Large intestine (tissue), 3 donors: ENCODE results near the gene RNF145. TPM values are rescaled to one million over a fixed set of nuclear protein-coding genes. Genes with fewer than 3 reads are reported as not detected.
A peak's percentile ranks its signal among the peaks of the same experiment; 100 is the strongest.

Source experiments
- DNase-seq, 2 donors: peaks; one replicate each; pipeline versions ENCODE4 v3.0.0 to v3.0.0-alpha.2; 2013
- H3K27ac ChIP-seq: one replicate; pipeline ENCODE4 v1.5.1; 2013; ENCODE audit warnings: low read length
- H3K27me3 ChIP-seq: 2 replicates; pipeline ENCODE4 v1.6.1; 2013; ENCODE audit warnings: low read length; ENCODE audit not compliant: control insufficient read depth, insufficient read depth
- H3K36me3 ChIP-seq: 2 replicates; pipeline ENCODE4 v1.6.1; 2013; ENCODE audit warnings: low read length; ENCODE audit not compliant: control insufficient read depth, insufficient read depth
- H3K4me1 ChIP-seq: one replicate; pipeline ENCODE4 v1.6.1; 2013; ENCODE audit warnings: low read length; ENCODE audit not compliant: control insufficient read depth, insufficient read depth
- H3K4me3 ChIP-seq: one replicate; pipeline ENCODE4 v1.5.1; 2013; ENCODE audit warnings: low read length
- H3K9me3 ChIP-seq: one replicate; pipeline ENCODE4 v1.6.1; 2013; ENCODE audit warnings: mild to moderate bottlenecking, low read depth, low read length, moderate library complexity; ENCODE audit not compliant: control insufficient read depth
- WGBS: methylation state at CpG from one replicate; pipeline ENCODE4 v1.1.5; 2013; ENCODE audit warnings: low lambda C conversion rate; ENCODE audit not compliant: insufficient coverage; 5-methylcytosine and 5-hydroxymethylcytosine counted together
- polyA plus RNA-seq: library from polyadenylated mRNA; unstranded; fragments of 120-200 nt; gene quantifications from one replicate; pipeline ENCODE4 v1.2.1, GENCODE V29; 2013

The RNF145 gene
- polyA plus RNA-seq, 1 donor = 52.6 TPM

DNA sequence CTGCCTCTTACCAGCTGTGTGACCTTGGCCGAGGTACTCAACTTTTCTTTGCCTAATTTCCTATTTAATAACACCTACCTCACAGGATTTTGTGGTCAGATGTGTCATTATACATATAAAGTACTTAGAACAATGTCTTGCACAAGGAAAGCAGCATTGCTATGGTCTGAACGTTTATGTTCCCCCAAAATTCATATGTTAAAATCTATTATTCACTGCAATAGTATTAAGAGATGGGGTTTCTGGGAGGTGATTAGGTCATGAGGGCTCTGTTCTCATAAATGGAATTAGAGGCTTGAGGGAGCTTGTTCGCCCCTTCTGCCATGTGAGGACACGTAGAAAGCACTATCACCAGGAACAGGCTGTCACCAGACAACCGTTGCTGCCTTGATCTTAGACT lies 10.9 kb upstream of the RNF145 start:
- no peaks in the 10 kb centered on the region for H3K27me3 ChIP-seq
- H3K4me3 ChIP-seq = no peak overlapping the region
- no peak for DNase-seq
- no peaks in the 10 kb centered on the region for H3K36me3 ChIP-seq
- H3K4me1 ChIP-seq = peaks cover 12% of the 10 kb centered on the region
- no CpG with 5 or more reads among the region's 5 CpGs for WGBS
- no peak overlapping the region for H3K27ac ChIP-seq
- no peaks in the 10 kb centered on the region for H3K9me3 ChIP-seq

DNA sequence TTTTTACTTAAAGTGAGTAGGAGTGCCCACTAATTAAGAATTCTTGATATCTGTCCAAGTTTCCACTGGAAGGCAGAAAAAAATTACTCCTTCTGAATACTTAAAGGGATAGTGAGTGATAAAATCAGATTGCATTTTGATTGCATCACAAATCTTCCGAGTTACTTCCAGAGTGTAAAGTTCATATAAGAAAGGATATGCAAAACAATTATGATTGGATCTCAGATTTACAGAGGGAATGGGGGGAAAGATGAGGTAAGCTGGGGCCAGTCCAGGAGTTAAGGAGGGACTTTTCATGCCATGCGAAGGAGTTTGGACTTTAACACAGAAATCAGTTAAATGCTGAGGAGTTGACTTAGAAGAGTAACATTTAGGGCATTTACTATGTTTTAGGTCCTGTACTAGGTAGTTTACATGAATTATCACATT lies 9.3 kb upstream of the RNF145 start:
- no peak overlapping the region for H3K27ac ChIP-seq
- peak; percentile 42 to 64 for DNase-seq
- WGBS = 40% methylated on average over 1 of the region's 2 CpGs

DNA sequence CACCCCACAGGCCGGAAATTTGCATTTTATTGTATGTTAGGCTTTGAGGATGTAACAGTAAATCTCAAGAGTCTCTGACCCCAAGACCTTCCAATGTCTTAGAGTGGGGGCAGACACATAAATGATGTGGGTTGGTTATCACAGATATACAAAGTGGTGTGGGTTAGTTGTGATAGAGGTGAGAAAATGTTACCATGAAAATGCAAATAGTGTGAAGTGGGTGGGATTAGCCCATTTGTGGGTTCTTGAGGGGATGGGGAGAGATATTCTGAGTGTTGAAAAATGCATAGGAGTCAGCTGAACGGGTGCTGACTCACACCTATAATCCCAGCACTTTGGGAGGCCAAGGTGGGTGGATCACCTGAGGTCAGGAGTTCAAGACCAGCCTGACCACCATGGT lies 7.9 kb upstream of the RNF145 start:
- Histone ChIP-seq H3K27me3 (no peaks in the 10 kb centered on the region), H3K27ac (no peak overlapping the region), H3K4me1 (peaks cover 16% of the 10 kb centered on the region), H3K4me3 (no peak overlapping the region), H3K36me3 (no peaks in the 10 kb centered on the region), H3K9me3 (no peaks in the 10 kb centered on the region)
- no peak for DNase-seq
- no CpG with 5 or more reads among the region's 2 CpGs for WGBS

More for the DNA sequence above, 9.3 kb upstream of the RNF145 start:
- Histone ChIP-seq H3K4me3 (no peak overlapping the region), H3K27me3 (no peaks in the 10 kb centered on the region), H3K4me1 (peaks cover 12% of the 10 kb centered on the region), H3K36me3 (no peaks in the 10 kb centered on the region), H3K9me3 (no peaks in the 10 kb centered on the region)

DNA sequence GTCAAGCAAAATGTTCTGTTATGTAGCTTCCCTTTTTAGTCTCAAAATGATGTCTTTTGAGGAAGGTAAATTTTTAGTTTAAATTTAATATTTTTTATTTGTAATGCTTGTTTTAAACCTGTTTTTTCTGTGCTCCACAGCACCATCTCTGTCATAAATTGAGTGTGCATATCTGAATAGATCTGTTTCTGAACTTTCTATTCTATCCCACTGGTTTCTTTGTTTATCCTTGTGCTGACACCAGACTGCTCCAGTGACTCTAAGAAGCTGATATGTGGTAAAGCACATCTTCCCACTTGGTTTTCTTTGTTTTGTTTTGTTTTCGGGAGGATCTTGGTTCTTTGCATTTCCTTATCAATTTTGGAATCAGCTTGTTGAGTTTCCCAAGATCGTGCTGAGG lies 7.1 kb upstream of the RNF145 start:
- 40% methylated on average over 1 of the region's 2 CpGs for WGBS
- H3K9me3 ChIP-seq = no peaks in the 10 kb centered on the region
- DNase-seq = no peak
- H3K4me3 ChIP-seq = no peak overlapping the region
- H3K36me3 ChIP-seq = no peaks in the 10 kb centered on the region
- H3K27ac ChIP-seq = no peak overlapping the region
- peaks cover 24% of the 10 kb centered on the region for H3K4me1 ChIP-seq
- H3K27me3 ChIP-seq = no peaks in the 10 kb centered on the region

DNA sequence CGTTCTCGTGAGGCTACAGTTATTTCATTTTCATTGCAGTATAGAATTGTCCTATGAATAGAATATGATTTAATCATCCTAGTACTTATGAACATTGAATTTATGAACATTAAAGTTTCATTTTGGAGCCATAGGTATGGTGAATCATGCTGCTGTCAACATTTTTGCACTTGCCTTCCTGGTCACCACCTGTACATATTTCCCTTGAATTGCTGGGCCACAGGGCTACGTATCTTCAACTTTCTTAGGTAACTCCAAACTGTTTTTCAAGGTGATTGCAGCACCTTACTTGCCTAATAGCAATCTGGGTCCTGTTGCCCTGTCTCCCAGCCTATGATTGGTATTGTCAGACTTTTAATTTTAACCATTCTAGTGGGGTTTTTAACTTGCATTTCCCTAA lies 6.5 kb upstream of the RNF145 start:
- H3K4me3 ChIP-seq = no peak overlapping the region
- no peaks in the 10 kb centered on the region for H3K36me3 ChIP-seq
- no peaks in the 10 kb centered on the region for H3K27me3 ChIP-seq
- DNase-seq = no peak
- WGBS = 100% methylated on average over 2 of the region's 3 CpGs
- no peak overlapping the region for H3K27ac ChIP-seq
- peaks cover 27% of the 10 kb centered on the region for H3K4me1 ChIP-seq
- no peaks in the 10 kb centered on the region for H3K9me3 ChIP-seq

DNA sequence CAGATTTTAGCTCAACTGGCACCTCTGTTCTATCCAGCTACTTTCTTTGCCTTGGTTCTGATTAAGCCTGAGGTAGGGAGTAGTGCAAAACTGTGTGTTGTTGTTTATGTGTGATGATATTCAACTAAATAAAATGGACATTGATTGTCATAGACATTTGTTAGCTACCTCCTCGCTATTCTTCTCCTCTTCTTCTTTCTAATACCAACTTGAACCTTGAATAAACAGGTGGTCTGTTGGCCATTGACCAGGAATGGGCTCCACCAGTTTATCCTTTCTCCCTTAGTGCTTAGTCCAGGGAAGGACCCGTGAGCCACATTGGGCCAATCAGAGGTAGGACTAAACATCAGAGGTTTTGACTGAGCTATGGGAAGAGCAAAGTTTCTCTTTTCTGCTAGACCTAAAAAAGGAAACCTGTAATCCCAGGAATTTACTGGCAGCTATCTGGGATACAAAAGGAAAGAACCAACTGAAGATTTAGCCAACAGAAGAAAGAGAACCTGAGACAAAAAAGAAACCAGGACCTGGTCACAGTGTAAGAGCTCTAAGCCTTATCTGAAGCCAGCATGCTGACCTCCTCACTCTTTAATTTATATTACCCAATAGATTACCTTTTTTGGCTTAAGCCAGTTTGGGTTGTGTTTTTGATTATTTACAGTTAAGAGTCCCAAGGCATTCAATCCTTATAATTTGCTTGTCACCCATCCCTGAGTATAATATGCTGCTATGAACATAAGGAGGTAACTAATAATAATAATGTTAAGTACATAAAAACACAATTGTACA lies 5.3 kb upstream of the RNF145 start:
- no peak for DNase-seq
- Histone ChIP-seq H3K4me1 (peaks cover 37% of the 10 kb centered on the region), H3K9me3 (no peaks in the 10 kb centered on the region), H3K27me3 (no peaks in the 10 kb centered on the region), H3K36me3 (no peaks in the 10 kb centered on the region), H3K4me3 (no peak overlapping the region), H3K27ac (no peak overlapping the region)
- no CpG with 5 or more reads among the region's 2 CpGs for WGBS

DNA sequence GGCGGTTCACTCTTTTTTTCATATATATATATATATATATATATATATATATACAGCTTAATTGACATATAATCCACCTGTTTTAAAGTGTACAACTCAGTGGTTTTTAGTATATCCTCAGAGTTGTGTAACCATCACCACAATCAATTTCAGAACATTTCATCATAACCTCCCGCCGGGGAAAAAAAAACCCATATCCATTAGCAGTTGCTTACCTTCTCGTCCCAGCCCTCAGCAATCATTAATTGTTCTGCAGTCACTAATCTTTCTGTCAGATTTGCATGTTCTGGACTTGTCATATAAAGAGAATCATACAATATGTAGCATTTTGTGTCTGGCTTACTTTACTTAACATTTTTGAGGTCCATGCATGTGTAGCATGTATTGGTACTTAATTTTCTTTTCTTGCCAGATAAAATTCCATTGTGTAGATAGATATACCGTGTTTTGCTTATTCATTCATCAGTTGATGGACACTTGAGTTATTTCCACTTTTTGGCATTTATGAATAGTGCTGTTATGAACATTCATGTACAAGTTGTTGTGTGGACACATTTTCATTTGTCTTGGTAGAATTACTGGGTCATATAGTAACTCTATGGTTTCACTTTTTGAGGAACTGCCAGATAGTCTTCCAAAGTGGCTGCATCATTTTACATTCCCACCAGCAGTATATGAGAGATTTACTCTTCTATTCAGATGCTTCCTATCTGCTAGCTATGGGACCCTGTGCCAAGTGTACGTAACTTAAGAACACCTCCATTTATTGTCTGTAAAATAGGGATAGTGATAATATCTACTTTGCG lies 3.5 kb upstream of the RNF145 start:
- H3K36me3 ChIP-seq = no peaks in the 10 kb centered on the region
- H3K9me3 ChIP-seq = no peaks in the 10 kb centered on the region
- no peak overlapping the region for H3K27ac ChIP-seq
- peaks cover 26% of the 10 kb centered on the region for H3K4me1 ChIP-seq
- H3K27me3 ChIP-seq = no peaks in the 10 kb centered on the region
- no peak for DNase-seq
- 80% methylated on average over 2 of the region's 7 CpGs for WGBS
- H3K4me3 ChIP-seq = no peak overlapping the region

DNA sequence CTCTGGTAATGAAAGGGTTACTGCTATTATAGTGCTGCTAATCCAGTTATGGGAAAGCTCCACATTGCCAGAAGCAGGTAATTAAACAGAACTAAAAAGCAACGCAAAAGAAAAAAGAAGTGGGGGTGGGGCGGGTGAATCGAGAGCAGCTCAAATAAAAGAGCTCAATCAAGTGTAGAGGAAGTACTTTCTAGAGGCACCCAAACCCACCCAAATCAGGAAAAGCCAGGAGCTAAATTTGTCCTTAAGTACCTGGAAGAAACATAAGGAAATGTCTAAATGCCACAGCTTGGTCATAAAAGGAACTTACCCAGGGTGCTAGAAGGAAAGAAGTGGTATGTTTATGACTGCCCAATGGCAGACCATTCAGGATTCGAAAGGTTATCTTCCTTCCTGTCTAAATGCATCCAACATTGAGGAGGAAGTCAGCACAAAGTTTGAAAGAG lies 2.4 kb upstream of the RNF145 start:
- 7% methylated on average over 3 of the region's 4 CpGs for WGBS
- Histone ChIP-seq H3K4me3 (no peak overlapping the region), H3K27me3 (no peaks in the 10 kb centered on the region), H3K36me3 (no peaks in the 10 kb centered on the region), H3K4me1 (peaks cover 28% of the 10 kb centered on the region), H3K9me3 (no peaks in the 10 kb centered on the region), H3K27ac (peak overlapping the region; percentile 92)
- peak in 1 of 2 donors; percentile 66 for DNase-seq

DNA sequence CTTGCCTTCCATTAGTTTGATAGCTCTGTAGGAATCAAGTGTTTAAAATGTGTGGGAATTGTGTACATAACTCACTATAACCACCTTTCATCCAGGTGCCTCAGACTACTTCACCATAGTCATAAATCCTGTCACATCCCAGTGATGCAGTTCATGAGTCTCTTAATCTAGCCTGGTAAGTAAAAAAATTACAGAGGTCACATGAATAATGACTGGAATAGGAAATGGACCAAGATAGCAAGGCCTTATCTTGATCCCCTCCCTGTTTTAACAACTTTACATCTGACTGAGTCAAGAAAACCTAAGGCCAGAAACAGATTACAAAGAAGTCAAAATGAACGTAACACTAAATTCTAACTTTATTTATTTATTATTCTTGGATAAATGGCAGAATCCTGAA lies 1.5 kb upstream of the RNF145 start:
- H3K36me3 ChIP-seq = no peaks in the 10 kb centered on the region
- peak; percentile 84 to 92 for DNase-seq
- no peak overlapping the region for H3K4me3 ChIP-seq
- peaks cover 29% of the 10 kb centered on the region for H3K4me1 ChIP-seq
- no peaks in the 10 kb centered on the region for H3K27me3 ChIP-seq
- H3K9me3 ChIP-seq = no peaks in the 10 kb centered on the region
- WGBS = no CpG with 5 or more reads among the region's 1 CpG
- H3K27ac ChIP-seq = peak overlapping the region; percentile 92

DNA sequence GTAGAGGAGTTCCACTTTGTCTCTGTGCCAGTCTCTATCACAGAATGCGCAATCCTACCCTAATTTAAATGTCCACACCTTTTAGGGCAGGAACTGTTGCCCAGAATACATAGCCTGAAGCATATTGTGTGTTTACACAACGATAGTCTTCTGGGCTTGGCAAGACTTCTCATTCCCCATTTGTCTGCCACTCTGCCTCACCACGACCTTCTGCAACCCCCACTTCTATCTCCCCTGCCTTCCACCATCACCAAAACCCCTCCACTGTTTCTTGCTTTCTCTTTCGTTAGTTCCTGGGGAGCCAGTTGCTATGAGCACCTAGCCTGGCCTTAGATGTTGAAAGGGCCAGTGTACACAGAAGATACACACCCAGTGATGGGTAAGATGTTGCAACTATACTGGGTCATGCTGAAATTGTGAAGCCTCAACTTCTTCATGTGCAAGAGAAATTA lies 883 bp upstream of the RNF145 start:
- peak; percentile 61 to 86 for DNase-seq
- no peaks in the 10 kb centered on the region for H3K9me3 ChIP-seq
- H3K4me1 ChIP-seq = peaks cover 31% of the 10 kb centered on the region
- no peaks in the 10 kb centered on the region for H3K27me3 ChIP-seq
- H3K27ac ChIP-seq = peak overlapping the region; percentile 92
- peak overlapping the region; percentile 72 for H3K4me3 ChIP-seq
- H3K36me3 ChIP-seq = no peaks in the 10 kb centered on the region
- no CpG with 5 or more reads among the region's 4 CpGs for WGBS
